Sigmoid colon (tissue), 3 donors: ENCODE results near the gene ZNF275.

Source experiments
- POLR2A ChIP-seq, 2 donors: fragments of 450-650 bp; IDR thresholded peaks; one replicate each; pipeline ENCODE4 v1.6.1; 2016; ENCODE audit warnings: antibody characterized with exemption in 2 of 2, mild to moderate bottlenecking in 2 of 2, moderate library complexity in 2 of 2
- TF ChIP-seq, protein P1 (sequence below), 4 experiments: fragments of 450-650 bp in 3 of 4; fragments of 200-600 bp in 1 of 4; IDR thresholded peaks; one replicate each; pipeline ENCODE4 v1.5.1; 2016 to 2019; ENCODE audit warnings: antibody characterized with exemption in 4 of 4, mild to moderate bottlenecking in 3 of 4, moderate library complexity in 2 of 4

DNA sequence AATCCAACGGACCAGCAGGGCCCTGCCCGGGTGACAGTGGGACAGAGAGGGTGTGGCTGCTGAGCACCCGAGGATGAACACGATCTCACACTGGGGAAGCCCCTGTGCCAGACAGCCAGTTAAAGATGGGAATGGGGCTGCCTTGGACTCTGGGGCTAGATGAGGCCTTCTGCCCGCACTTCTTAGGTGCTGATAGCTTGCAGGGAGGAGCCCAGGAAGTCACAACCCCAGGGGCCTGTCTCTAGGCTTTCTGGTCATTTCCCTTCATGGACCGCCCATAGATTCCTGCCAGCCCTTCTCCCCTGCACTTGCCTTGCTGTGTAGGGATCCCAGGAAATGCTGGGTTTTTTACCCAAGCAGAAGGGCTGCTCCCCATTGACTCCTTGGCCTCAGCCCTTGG, 6.2 kb downstream of the ZNF275 start:
- no peak for TF ChIP-seq POLR2A (IDR thresholded peaks at IDR 0.05)
- TF ChIP-seq, protein P1, sequence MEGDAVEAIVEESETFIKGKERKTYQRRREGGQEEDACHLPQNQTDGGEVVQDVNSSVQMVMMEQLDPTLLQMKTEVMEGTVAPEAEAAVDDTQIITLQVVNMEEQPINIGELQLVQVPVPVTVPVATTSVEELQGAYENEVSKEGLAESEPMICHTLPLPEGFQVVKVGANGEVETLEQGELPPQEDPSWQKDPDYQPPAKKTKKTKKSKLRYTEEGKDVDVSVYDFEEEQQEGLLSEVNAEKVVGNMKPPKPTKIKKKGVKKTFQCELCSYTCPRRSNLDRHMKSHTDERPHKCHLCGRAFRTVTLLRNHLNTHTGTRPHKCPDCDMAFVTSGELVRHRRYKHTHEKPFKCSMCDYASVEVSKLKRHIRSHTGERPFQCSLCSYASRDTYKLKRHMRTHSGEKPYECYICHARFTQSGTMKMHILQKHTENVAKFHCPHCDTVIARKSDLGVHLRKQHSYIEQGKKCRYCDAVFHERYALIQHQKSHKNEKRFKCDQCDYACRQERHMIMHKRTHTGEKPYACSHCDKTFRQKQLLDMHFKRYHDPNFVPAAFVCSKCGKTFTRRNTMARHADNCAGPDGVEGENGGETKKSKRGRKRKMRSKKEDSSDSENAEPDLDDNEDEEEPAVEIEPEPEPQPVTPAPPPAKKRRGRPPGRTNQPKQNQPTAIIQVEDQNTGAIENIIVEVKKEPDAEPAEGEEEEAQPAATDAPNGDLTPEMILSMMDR (IDR thresholded peaks at IDR 0.05), result no peak
